Glutamatergic neuron (in vitro differentiated cells): ENCODE measurements around the gene TMEM214. TPM values are rescaled to one million over a fixed set of nuclear protein-coding genes. Genes with fewer than 3 reads are reported as not detected.

Experiments used
- DNase-seq: peaks from one replicate; pipeline ENCODE4 v3.0.0; 2022
- H3K27ac Mint-ChIP-seq: one replicate; pipeline ENCODE4 v1.8.0; 2020; ENCODE audit warnings: mild to moderate bottlenecking, mixed read lengths, inconsistent platforms; ENCODE audit not compliant: unreplicated experiment
- H3K27me3 Mint-ChIP-seq: one replicate; pipeline ENCODE4 v1.8.0; 2020; ENCODE audit warnings: mild to moderate bottlenecking, moderate library complexity, mixed read lengths, inconsistent platforms; ENCODE audit not compliant: unreplicated experiment
- H3K36me3 Mint-ChIP-seq: one replicate; pipeline ENCODE4 v1.8.0; 2020; ENCODE audit warnings: mild to moderate bottlenecking, mixed read lengths, inconsistent platforms; ENCODE audit not compliant: unreplicated experiment
- H3K4me1 Mint-ChIP-seq: one replicate; pipeline ENCODE4 v1.8.0; 2020; ENCODE audit warnings: mild to moderate bottlenecking, low read depth, mixed read lengths, inconsistent platforms; ENCODE audit not compliant: unreplicated experiment
- H3K4me3 Mint-ChIP-seq: one replicate; pipeline ENCODE4 v1.8.0; 2020; ENCODE audit warnings: mild to moderate bottlenecking, mixed read lengths, inconsistent platforms; ENCODE audit not compliant: unreplicated experiment
- H3K9me3 Mint-ChIP-seq: one replicate; pipeline ENCODE4 v1.8.0; 2020; ENCODE audit warnings: mild to moderate bottlenecking, moderate library complexity, mixed read lengths, inconsistent platforms; ENCODE audit not compliant: unreplicated experiment
- total RNA-seq: library from RNA; stranded (reverse); fragmentation: NEBNext Ultra II Directional; extraction: Animal tissue kit (Norgen Biotek cat#: 25700); gene quantifications from one replicate; pipeline ENCODE4 v1.2.1, GENCODE V29; 2021; ENCODE audit not compliant: unreplicated experiment
- TF ChIP-seq, protein P1 (sequence below): fragments of 200-600 bp; sonication (generic); IDR thresholded peaks from one replicate; pipeline ENCODE4 v1.5.0; 2021; ENCODE audit not compliant: partially characterized antibody, unreplicated experiment

The TMEM214 gene
- total RNA-seq, 1 donor from 2014 or later, result 35.8 TPM

DNA sequence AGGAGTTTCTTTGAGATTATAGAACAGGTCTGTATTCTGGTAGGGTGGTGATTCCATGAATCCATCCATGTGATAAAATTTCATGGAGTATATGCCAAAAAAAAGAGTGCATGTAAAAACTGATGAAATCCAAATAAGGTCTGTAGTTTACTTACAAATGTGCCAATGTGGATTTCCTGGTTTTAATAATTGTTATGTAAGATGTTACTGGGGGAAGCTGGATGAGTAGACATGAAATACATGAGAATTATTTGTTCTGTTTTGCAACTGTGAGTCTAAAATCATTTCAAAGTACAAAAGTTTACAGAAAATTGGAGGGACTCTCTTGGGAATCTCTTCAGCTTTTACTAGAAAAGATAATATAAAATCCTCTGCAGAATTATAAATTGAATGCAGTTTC, 23.7 kb upstream of the TMEM214 start:
- no peaks in the 10 kb centered on the region for H3K4me1 Mint-ChIP-seq
- peaks cover 17% of the 10 kb centered on the region for H3K36me3 Mint-ChIP-seq
- no peaks in the 10 kb centered on the region for H3K27me3 Mint-ChIP-seq
- H3K27ac Mint-ChIP-seq, result no peak overlapping the region
- TF ChIP-seq, protein P1, sequence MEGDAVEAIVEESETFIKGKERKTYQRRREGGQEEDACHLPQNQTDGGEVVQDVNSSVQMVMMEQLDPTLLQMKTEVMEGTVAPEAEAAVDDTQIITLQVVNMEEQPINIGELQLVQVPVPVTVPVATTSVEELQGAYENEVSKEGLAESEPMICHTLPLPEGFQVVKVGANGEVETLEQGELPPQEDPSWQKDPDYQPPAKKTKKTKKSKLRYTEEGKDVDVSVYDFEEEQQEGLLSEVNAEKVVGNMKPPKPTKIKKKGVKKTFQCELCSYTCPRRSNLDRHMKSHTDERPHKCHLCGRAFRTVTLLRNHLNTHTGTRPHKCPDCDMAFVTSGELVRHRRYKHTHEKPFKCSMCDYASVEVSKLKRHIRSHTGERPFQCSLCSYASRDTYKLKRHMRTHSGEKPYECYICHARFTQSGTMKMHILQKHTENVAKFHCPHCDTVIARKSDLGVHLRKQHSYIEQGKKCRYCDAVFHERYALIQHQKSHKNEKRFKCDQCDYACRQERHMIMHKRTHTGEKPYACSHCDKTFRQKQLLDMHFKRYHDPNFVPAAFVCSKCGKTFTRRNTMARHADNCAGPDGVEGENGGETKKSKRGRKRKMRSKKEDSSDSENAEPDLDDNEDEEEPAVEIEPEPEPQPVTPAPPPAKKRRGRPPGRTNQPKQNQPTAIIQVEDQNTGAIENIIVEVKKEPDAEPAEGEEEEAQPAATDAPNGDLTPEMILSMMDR, result no peak
- H3K4me3 Mint-ChIP-seq, result no peak overlapping the region
- H3K9me3 Mint-ChIP-seq, result no peaks in the 10 kb centered on the region
- no peak for DNase-seq

DNA sequence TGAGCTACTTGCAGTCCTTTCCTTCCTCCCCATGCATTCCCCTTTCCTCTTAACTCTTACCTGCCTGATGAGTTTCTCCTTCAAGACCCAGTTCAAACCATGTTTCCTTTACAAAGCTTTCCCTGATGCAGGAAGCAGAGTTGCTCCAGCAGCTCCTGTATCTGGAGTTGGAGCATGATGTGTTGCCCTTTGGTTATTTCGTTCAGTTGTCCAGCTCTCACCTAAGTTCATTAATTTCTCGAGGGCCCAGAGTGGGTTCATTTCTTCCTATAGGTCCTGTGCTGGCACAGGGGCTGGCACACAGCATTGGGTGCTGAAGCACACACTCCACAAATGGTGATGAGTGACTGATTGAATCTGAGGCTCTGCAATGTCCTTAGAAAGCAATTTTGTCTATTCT, 23.0 kb upstream of the TMEM214 start:
- no peak for DNase-seq
- H3K27me3 Mint-ChIP-seq, result no peaks in the 10 kb centered on the region
- no peak overlapping the region for H3K27ac Mint-ChIP-seq
- no peaks in the 10 kb centered on the region for H3K9me3 Mint-ChIP-seq
- peaks cover under 1% of the 10 kb centered on the region for H3K4me1 Mint-ChIP-seq
- TF ChIP-seq, protein P1, result no peak
- peaks cover 19% of the 10 kb centered on the region for H3K36me3 Mint-ChIP-seq
- no peak overlapping the region for H3K4me3 Mint-ChIP-seq

DNA sequence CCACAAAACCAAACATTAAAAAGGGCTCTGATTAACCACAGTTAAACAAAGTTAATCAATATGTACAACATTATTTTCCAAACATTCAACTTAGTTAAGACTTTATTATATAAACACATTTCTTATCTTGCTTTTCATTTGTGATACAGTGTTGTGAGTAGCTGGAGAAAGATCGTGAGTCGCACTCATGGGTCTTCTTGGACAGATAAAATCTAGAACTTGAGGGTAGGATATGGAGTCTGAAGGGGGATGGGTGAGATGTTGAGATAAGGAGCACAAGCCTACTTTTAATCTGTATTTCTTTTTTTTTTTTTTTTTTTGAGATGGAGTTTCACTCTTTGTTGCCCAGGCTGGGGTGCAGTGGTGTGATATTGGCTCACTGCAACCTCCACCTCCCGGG, 22.6 kb upstream of the TMEM214 start:
- Mint-ChIP-seq H3K4me3 (no peak overlapping the region), H3K4me1 (peaks cover 2% of the 10 kb centered on the region), H3K36me3 (peaks cover 19% of the 10 kb centered on the region), H3K27ac (no peak overlapping the region), H3K27me3 (no peaks in the 10 kb centered on the region), H3K9me3 (no peaks in the 10 kb centered on the region)
- DNase-seq, result no peak
- TF ChIP-seq, protein P1, result no peak

DNA sequence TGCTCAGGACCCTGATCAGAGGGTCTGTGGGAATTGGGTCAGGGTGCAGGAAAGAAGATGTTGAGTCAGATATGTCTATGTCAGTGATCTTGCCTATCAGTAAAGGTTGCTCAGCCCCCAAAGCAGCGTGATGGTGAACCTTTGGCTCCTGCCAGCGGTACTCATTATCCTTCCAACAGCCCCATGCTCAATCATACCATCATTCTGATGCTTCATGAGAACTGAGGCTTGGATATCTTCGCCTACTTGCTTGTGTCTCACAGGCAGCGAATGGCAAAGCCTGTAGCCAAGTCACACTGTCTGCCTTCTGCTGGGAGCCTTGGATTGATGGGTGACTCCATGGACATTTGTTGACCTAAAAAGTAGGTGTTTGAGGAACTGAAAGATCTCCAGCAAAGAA, 19.0 kb upstream of the TMEM214 start:
- peaks cover 1% of the 10 kb centered on the region for H3K9me3 Mint-ChIP-seq
- H3K4me1 Mint-ChIP-seq, result peaks cover 11% of the 10 kb centered on the region
- H3K4me3 Mint-ChIP-seq, result no peak overlapping the region
- TF ChIP-seq, protein P1, result no peak
- H3K27ac Mint-ChIP-seq, result no peak overlapping the region
- peaks cover 2% of the 10 kb centered on the region for H3K27me3 Mint-ChIP-seq
- H3K36me3 Mint-ChIP-seq, result peaks cover 19% of the 10 kb centered on the region
- DNase-seq, result no peak

DNA sequence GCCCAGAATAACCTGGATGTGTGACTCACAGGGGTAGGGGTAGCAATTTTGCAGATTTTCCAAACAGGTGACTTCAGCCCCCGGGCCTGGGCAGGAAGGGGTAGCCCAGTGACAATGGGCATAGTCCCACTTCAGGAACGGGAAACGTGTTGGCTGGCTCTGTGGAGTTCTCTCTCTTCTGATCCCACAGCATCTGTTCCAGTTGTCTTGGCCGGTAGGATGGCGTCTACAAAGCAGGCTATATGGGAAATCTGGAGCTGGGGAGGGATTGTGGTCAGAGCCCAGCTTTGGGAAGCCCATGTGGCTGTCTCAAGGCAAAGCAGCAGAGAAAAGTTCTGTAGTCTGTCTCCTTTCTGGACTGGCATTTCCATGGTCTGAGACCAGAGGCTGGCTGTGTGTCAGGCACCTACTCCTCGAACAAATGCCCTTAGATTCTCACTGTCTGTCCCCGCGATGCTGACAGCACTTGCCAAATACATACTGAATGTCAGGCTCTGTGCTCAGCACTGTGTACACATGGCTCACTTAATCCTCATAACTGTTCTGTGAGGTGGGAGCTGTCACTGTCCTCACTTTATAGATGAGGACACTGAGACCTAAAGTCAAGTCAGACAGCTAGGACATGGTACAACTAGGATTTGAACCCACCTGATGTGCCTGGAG, 17.9 kb upstream of the TMEM214 start:
- peaks cover 4% of the 10 kb centered on the region for H3K27me3 Mint-ChIP-seq
- H3K4me1 Mint-ChIP-seq, result peaks cover 15% of the 10 kb centered on the region
- peaks cover 19% of the 10 kb centered on the region for H3K36me3 Mint-ChIP-seq
- DNase-seq, result no peak
- no peak overlapping the region for H3K27ac Mint-ChIP-seq
- H3K9me3 Mint-ChIP-seq, result peaks cover 1% of the 10 kb centered on the region
- TF ChIP-seq, protein P1, result no peak
- no peak overlapping the region for H3K4me3 Mint-ChIP-seq
